GM23338 (cell line): ENCODE data around the gene SMCO2. TPM values are rescaled to one million over a fixed set of nuclear protein-coding genes. Genes with fewer than 3 reads are reported as not detected.

Source experiments
- ATAC-seq: fragments of 200-7000 bp; cut with Tn5 transposase; 3 replicates; pipeline ENCODE4 v1.9.1; 2020
- DNase-seq: peaks from one replicate; pipeline ENCODE4 v3.0.0-alpha.2; 2015; ENCODE audit warnings: low spot score
- H2AFZ ChIP-seq: fragments of 200-600 bp; sonication (generic); 2 replicates; pipeline ENCODE4 v1.8.0; 2016; ENCODE audit warnings: antibody characterized with exemption, mild to moderate bottlenecking, moderate library complexity
- H3F3A ChIP-seq: fragments of 200-600 bp; sonication (generic); replicated peaks from 2 replicates; pipeline ENCODE4 v1.8.0; 2017; ENCODE audit warnings: antibody characterized with exemption, mixed run types, low read depth
- H3K27ac ChIP-seq: fragments of 200-600 bp; sonication (generic); 2 replicates; pipeline ENCODE4 v1.6.1; 2016; ENCODE audit warnings: low read depth
- H3K27me3 ChIP-seq: fragments of 200-600 bp; sonication (generic); 2 replicates; pipeline ENCODE4 v1.8.0; 2016; ENCODE audit warnings: mild to moderate bottlenecking, mixed run types, moderate library complexity; ENCODE audit not compliant: insufficient read depth
- H3K36me3 ChIP-seq: fragments of 200-600 bp; sonication (generic); 2 replicates; pipeline ENCODE4 v1.8.0; 2016; ENCODE audit warnings: mild to moderate bottlenecking; ENCODE audit not compliant: insufficient read depth
- H3K4me1 ChIP-seq: fragments of 200-600 bp; sonication (generic); 2 replicates; pipeline ENCODE4 v1.8.0; 2016; ENCODE audit warnings: mild to moderate bottlenecking, moderate library complexity; ENCODE audit not compliant: insufficient read depth
- H3K4me2 ChIP-seq: fragments of 200-600 bp; sonication (generic); 2 replicates; pipeline ENCODE4 v1.7.1; 2017; ENCODE audit warnings: mixed run types
- H3K4me3 ChIP-seq: fragments of 200-600 bp; sonication (generic); 2 replicates; pipeline ENCODE4 v1.6.1; 2016; ENCODE audit warnings: mixed run types
- H3K79me2 ChIP-seq: fragments of 200-600 bp; sonication (generic); replicated peaks from 2 replicates; pipeline ENCODE4 v1.8.0; 2017; ENCODE audit warnings: mild to moderate bottlenecking; ENCODE audit not compliant: insufficient read depth
- H3K9me2 ChIP-seq: fragments of 200-600 bp; sonication (generic); 2 replicates; pipeline ENCODE4 v1.8.0; 2017; ENCODE audit not compliant: insufficient read depth
- H4K20me1 ChIP-seq: fragments of 200-600 bp; sonication (generic); replicated peaks from 2 replicates; pipeline ENCODE4 v1.8.0; 2017; ENCODE audit warnings: mild to moderate bottlenecking; ENCODE audit not compliant: insufficient read depth
- H3K27ac Mint-ChIP-seq: 2 replicates; pipeline ENCODE4 v1.8.0; 2020; ENCODE audit warnings: inconsistent platforms, mild to moderate bottlenecking, moderate library complexity, mixed read lengths
- H3K27me3 Mint-ChIP-seq: 3 replicates; pipeline ENCODE4 v1.8.0; 2022; ENCODE audit warnings: low read depth, mild to moderate bottlenecking, moderate library complexity, mixed read lengths, inconsistent platforms; ENCODE audit not compliant: insufficient read depth, poor library complexity
- H3K36me3 Mint-ChIP-seq: 3 replicates; pipeline ENCODE4 v1.8.0; 2021; ENCODE audit warnings: low read depth, mild to moderate bottlenecking, inconsistent platforms, moderate library complexity, mixed read lengths
- H3K4me1 Mint-ChIP-seq: 3 replicates; pipeline ENCODE4 v1.8.0; 2020; ENCODE audit warnings: mild to moderate bottlenecking, inconsistent platforms, mixed read lengths
- H3K4me3 Mint-ChIP-seq: 3 replicates; pipeline ENCODE4 v1.8.0; 2021; ENCODE audit warnings: moderate library complexity, mild to moderate bottlenecking, inconsistent platforms, mixed read lengths
- H3K9me3 Mint-ChIP-seq: 3 replicates; pipeline ENCODE4 v1.8.0; 2020; ENCODE audit warnings: moderate library complexity, mild to moderate bottlenecking, inconsistent platforms, mixed read lengths
- CREB1 ChIP-seq: fragments of 250-450 bp; sonication (Bioruptor Pico); IDR thresholded peaks from 2 replicates; pipeline ENCODE4 v1.5.0; 2020; ENCODE audit warnings: low read depth, mild to moderate bottlenecking, moderate library complexity
- EZH2 ChIP-seq: fragments of 200-600 bp; sonication (generic); IDR thresholded peaks from one replicate; pipeline ENCODE4 v1.8.0; 2017; ENCODE audit warnings: antibody characterized with exemption, mild to moderate bottlenecking, low read depth; ENCODE audit not compliant: unreplicated experiment
- EZH2phosphoT487 ChIP-seq: fragments of 200-600 bp; sonication (generic); IDR thresholded peaks from one replicate; pipeline ENCODE4 v1.8.1; 2018; ENCODE audit warnings: antibody characterized with exemption; ENCODE audit not compliant: unreplicated experiment
- JUNB ChIP-seq: IDR thresholded peaks from one replicate; pipeline ENCODE4 v1.6.1; 2016; ENCODE audit warnings: antibody characterized with exemption; ENCODE audit not compliant: unreplicated experiment
- POLR2AphosphoS5 ChIP-seq: IDR thresholded peaks from 2 replicates; pipeline ENCODE4 v1.6.1; 2016; ENCODE audit warnings: antibody characterized with exemption, low read depth
- STAT1 ChIP-seq: IDR thresholded peaks from one replicate; pipeline ENCODE4 v1.6.1; 2016; ENCODE audit warnings: antibody characterized with exemption; ENCODE audit not compliant: unreplicated experiment
- ZNF114 ChIP-seq: fragments of 250-450 bp; sonication (Bioruptor Pico); IDR thresholded peaks from 2 replicates; pipeline ENCODE4 v1.5.0; 2020; ENCODE audit warnings: mild to moderate bottlenecking, moderate library complexity
- ZNF331 ChIP-seq: fragments of 250-450 bp; sonication (Bioruptor Pico); IDR thresholded peaks from 2 replicates; pipeline ENCODE4 v1.5.0; 2020; ENCODE audit warnings: low read depth, mild to moderate bottlenecking, moderate library complexity
- polyA plus RNA-seq: library from polyadenylated mRNA; unstranded; fragments of >200 nt; fragmentation: Nextera tagmentation; extraction: Ambion mirVana; gene quantifications from 2 replicates; pipeline ENCODE4 v1.2.1, GENCODE V29; 2016
- total RNA-seq: library from RNA; depleted of rRNA; stranded (reverse); fragments of >200 nt; shearing (Covaris generic); gene quantifications from 2 replicates; pipeline ENCODE4 v1.2.3, GENCODE V29; 2014
- TF ChIP-seq, protein P1 (sequence below), 2 experiments: fragments of 200-600 bp in 1 of 2; sonication (generic) in 1 of 2; conservative IDR thresholded peaks; 2 replicates each; pipeline versions ENCODE4 v1.5.1 to v1.6.1; 2016 to 2017; ENCODE audit warnings: antibody characterized with exemption in 2 of 2, low read depth in 2 of 2, mild to moderate bottlenecking in 2 of 2, moderate library complexity in 1 of 2
- TF ChIP-seq, protein P2 (sequence below): IDR thresholded peaks from one replicate; pipeline ENCODE4 v1.6.1; 2018; ENCODE audit warnings: antibody characterized with exemption; ENCODE audit not compliant: unreplicated experiment
- TF ChIP-seq, protein P3 (sequence below): fragments of 250-450 bp; sonication (Bioruptor Pico); IDR thresholded peaks from 2 replicates; pipeline ENCODE4 v1.5.0; 2020; ENCODE audit warnings: mild to moderate bottlenecking, moderate library complexity

The SMCO2 gene
- total and polyA plus RNA-seq, 2 experiments from 2014 or later = 0.86 TPM; not detected in 1

GRCh38 chr12:27472604-27473003, 26.1 kb downstream of the SMCO2 start:
- Histone ChIP-seq H3K79me2 (no peaks in the 10 kb centered on the region), H3K27me3 (no peaks in the 10 kb centered on the region), H2AFZ (no peak overlapping the region), H3K9me2 (peaks cover 4% of the 10 kb centered on the region; the same call in 1 of the 2 replicates), H3K4me3 (no peak overlapping the region), H4K20me1 (no peaks in the 10 kb centered on the region), H3K4me1 (no peaks in the 10 kb centered on the region), H3K36me3 (no peaks in the 10 kb centered on the region), H3F3A (no peaks in the 10 kb centered on the region), H3K27ac (no peak overlapping the region), H3K4me2 (no peak overlapping the region)
- DNase-seq = no peak
- H3K27ac Mint-ChIP-seq = no peak overlapping the region
- peaks cover 18% of the 10 kb centered on the region for H3K9me3 Mint-ChIP-seq
- no peak for ATAC-seq
- no peak overlapping the region for H3K4me3 Mint-ChIP-seq
- peaks cover 12% of the 10 kb centered on the region for H3K36me3 Mint-ChIP-seq
- H3K4me1 Mint-ChIP-seq = no peaks in the 10 kb centered on the region
- peaks cover 2% of the 10 kb centered on the region for H3K27me3 Mint-ChIP-seq
- TF ChIP-seq EZH2 (no peak), ZNF331 (CRISPR knock-in tag) (no peak), STAT1 (no peak), JUNB (no peak), CREB1 (CRISPR knock-in tag) (no peak), POLR2AphosphoS5 (no peak), ZNF114 (CRISPR knock-in tag) (no peak), EZH2phosphoT487 (no peak)
- TF ChIP-seq, protein P1, sequence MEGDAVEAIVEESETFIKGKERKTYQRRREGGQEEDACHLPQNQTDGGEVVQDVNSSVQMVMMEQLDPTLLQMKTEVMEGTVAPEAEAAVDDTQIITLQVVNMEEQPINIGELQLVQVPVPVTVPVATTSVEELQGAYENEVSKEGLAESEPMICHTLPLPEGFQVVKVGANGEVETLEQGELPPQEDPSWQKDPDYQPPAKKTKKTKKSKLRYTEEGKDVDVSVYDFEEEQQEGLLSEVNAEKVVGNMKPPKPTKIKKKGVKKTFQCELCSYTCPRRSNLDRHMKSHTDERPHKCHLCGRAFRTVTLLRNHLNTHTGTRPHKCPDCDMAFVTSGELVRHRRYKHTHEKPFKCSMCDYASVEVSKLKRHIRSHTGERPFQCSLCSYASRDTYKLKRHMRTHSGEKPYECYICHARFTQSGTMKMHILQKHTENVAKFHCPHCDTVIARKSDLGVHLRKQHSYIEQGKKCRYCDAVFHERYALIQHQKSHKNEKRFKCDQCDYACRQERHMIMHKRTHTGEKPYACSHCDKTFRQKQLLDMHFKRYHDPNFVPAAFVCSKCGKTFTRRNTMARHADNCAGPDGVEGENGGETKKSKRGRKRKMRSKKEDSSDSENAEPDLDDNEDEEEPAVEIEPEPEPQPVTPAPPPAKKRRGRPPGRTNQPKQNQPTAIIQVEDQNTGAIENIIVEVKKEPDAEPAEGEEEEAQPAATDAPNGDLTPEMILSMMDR (conservative IDR thresholded peaks at IDR 0.05; ENCODE audit: low read depth in 2 of 2) = no peak
- TF ChIP-seq, protein P2, sequence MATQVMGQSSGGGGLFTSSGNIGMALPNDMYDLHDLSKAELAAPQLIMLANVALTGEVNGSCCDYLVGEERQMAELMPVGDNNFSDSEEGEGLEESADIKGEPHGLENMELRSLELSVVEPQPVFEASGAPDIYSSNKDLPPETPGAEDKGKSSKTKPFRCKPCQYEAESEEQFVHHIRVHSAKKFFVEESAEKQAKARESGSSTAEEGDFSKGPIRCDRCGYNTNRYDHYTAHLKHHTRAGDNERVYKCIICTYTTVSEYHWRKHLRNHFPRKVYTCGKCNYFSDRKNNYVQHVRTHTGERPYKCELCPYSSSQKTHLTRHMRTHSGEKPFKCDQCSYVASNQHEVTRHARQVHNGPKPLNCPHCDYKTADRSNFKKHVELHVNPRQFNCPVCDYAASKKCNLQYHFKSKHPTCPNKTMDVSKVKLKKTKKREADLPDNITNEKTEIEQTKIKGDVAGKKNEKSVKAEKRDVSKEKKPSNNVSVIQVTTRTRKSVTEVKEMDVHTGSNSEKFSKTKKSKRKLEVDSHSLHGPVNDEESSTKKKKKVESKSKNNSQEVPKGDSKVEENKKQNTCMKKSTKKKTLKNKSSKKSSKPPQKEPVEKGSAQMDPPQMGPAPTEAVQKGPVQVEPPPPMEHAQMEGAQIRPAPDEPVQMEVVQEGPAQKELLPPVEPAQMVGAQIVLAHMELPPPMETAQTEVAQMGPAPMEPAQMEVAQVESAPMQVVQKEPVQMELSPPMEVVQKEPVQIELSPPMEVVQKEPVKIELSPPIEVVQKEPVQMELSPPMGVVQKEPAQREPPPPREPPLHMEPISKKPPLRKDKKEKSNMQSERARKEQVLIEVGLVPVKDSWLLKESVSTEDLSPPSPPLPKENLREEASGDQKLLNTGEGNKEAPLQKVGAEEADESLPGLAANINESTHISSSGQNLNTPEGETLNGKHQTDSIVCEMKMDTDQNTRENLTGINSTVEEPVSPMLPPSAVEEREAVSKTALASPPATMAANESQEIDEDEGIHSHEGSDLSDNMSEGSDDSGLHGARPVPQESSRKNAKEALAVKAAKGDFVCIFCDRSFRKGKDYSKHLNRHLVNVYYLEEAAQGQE = no peak
- TF ChIP-seq, protein P3, sequence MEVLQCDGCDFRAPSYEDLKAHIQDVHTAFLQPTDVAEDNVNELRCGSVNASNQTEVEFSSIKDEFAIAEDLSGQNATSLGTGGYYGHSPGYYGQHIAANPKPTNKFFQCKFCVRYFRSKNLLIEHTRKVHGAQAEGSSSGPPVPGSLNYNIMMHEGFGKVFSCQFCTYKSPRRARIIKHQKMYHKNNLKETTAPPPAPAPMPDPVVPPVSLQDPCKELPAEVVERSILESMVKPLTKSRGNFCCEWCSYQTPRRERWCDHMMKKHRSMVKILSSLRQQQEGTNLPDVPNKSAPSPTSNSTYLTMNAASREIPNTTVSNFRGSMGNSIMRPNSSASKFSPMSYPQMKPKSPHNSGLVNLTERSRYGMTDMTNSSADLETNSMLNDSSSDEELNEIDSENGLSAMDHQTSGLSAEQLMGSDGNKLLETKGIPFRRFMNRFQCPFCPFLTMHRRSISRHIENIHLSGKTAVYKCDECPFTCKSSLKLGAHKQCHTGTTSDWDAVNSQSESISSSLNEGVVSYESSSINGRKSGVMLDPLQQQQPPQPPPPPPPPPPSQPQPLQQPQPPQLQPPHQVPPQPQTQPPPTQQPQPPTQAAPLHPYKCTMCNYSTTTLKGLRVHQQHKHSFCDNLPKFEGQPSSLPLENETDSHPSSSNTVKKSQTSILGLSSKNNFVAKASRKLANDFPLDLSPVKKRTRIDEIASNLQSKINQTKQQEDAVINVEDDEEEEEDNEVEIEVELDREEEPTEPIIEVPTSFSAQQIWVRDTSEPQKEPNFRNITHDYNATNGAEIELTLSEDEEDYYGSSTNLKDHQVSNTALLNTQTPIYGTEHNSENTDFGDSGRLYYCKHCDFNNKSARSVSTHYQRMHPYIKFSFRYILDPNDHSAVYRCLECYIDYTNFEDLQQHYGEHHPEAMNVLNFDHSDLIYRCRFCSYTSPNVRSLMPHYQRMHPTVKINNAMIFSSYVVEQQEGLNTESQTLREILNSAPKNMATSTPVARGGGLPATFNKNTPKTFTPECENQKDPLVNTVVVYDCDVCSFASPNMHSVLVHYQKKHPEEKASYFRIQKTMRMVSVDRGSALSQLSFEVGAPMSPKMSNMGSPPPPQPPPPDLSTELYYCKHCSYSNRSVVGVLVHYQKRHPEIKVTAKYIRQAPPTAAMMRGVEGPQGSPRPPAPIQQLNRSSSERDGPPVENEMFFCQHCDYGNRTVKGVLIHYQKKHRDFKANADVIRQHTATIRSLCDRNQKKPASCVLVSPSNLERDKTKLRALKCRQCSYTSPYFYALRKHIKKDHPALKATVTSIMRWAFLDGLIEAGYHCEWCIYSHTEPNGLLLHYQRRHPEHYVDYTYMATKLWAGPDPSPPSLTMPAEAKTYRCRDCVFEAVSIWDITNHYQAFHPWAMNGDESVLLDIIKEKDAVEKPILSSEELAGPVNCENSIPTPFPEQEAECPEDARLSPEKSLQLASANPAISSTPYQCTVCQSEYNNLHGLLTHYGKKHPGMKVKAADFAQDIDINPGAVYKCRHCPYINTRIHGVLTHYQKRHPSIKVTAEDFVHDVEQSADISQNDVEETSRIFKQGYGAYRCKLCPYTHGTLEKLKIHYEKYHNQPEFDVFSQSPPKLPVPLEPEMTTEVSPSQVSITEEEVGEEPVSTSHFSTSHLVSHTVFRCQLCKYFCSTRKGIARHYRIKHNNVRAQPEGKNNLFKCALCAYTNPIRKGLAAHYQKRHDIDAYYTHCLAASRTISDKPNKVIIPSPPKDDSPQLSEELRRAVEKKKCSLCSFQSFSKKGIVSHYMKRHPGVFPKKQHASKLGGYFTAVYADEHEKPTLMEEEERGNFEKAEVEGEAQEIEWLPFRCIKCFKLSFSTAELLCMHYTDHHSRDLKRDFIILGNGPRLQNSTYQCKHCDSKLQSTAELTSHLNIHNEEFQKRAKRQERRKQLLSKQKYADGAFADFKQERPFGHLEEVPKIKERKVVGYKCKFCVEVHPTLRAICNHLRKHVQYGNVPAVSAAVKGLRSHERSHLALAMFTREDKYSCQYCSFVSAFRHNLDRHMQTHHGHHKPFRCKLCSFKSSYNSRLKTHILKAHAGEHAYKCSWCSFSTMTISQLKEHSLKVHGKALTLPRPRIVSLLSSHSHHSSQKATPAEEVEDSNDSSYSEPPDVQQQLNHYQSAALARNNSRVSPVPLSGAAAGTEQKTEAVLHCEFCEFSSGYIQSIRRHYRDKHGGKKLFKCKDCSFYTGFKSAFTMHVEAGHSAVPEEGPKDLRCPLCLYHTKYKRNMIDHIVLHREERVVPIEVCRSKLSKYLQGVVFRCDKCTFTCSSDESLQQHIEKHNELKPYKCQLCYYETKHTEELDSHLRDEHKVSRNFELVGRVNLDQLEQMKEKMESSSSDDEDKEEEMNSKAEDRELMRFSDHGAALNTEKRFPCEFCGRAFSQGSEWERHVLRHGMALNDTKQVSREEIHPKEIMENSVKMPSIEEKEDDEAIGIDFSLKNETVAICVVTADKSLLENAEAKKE (CRISPR knock-in tag) = no peak
